SK-N-DZ (cell line): ENCODE results near the gene SHFL.

Source experiments
- DNase-seq: peaks from one replicate; pipeline ENCODE4 v3.0.0-alpha.2; 2015; ENCODE audit warnings: low spot score

The SHFL gene

GRCh38 chr19:10107817-10108367 lies 21.8 kb downstream of the SHFL start:
- DNase-seq: no peak

GRCh38 chr19:10109528-10109927 lies 23.4 kb downstream of the SHFL start:
- no peak for DNase-seq

DNA sequence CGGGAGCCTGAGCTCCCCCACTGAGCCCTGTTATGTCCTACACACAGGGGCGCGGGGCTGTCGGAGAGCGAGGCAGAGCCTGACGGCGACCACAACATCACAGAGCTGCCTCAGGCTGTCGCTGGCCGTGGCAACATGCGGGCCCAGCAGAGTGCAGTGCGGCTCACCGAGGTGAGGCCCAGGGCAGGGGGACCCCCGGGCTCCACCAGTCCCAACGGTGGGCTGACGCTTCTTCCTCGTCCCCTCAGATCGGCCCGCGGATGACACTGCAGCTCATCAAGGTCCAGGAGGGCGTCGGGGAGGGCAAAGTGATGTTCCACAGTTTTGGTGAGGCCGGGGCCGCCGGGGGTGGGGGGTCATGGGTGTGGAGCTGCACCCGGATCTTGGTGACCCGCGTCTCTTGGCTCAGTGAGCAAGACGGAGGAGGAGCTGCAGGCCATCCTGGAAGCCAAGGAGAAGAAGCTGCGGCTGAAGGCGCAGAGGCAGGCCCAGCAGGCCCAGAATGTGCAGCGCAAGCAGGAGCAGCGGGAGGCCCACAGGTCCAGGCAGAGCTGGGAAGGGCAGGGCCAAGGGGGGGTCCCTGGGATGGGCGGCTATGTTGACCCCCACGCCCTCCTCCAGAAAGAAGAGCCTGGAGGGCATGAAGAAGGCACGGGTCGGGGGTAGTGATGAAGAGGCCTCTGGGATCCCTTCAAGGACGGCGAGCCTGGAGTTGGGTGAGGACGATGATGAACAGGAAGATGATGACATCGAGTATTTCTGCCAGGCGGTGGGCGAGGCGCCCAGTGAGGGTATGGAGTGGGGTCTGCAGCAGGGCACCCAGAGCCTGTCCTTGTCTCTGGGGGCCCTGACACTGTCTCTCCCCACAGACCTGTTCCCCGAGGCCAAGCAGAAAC lies 24.2 kb downstream of the SHFL start:
- no peak for DNase-seq

DNA sequence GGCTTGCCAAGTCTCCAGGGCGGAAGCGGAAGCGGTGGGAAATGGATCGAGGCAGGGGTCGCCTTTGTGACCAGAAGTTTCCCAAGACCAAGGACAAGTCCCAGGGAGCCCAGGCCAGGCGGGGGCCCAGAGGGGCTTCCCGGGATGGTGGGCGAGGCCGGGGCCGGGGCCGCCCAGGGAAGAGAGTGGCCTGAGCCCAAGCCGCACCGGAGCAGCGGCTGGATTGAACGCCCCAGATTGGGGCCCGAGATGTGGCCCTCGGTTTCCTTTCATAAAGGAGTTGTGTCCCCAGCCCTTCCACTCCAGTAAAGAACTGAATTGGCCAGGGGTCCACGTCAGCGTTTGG lies 24.8 kb downstream of the SHFL start:
- no peak for DNase-seq

GRCh38 chr19:10111405-10111811 lies 25.3 kb downstream of the SHFL start, which contains the start of gene P2RY11:
Gene P2RY11 (plus strand): TSS chr19:10111693. CDS start chr19:10111722, 29 bp downstream.
- no peak for DNase-seq

GRCh38 chr19:10112037-10112761 lies 26.1 kb downstream of the SHFL start:
- no peak for DNase-seq

DNA sequence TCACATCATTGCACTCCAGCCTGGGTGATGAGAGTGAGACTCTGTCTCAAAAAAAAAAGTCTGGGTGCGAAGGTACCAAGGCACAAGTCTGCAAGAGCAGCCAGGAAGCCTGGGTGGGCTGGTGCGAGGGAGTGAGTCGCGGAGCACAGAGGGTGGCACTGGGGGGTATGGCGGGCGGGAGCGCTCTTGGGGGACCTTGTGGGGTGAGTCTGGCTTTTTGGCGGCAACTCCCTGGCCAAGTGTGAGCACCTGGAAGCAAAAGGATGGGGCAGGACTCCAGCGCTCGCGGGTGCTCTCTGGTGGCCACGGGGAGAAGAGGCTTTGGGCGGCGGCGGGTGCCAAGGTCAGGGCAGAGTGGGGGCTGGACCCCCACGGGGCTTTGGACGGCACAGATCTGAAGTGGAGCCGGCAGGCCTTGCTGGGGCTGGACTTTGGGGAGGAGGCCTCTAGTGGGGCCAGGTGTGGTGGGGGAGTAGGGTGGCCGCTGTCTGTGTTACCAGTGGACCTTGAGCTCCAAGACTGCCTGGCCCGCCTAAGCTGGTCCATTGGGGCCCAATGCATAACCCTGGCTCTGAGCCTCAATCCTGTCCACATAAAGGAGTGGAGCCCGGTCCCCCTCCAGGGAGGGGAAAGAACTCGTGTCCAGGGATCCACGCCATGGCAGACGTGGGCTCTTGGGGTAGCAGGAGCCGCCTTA lies 26.9 kb downstream of the SHFL start:
- DNase-seq: peak; percentile 48

GRCh38 chr19:10113592-10113963 lies 27.5 kb downstream of the SHFL start:
- DNase-seq: no peak

DNA sequence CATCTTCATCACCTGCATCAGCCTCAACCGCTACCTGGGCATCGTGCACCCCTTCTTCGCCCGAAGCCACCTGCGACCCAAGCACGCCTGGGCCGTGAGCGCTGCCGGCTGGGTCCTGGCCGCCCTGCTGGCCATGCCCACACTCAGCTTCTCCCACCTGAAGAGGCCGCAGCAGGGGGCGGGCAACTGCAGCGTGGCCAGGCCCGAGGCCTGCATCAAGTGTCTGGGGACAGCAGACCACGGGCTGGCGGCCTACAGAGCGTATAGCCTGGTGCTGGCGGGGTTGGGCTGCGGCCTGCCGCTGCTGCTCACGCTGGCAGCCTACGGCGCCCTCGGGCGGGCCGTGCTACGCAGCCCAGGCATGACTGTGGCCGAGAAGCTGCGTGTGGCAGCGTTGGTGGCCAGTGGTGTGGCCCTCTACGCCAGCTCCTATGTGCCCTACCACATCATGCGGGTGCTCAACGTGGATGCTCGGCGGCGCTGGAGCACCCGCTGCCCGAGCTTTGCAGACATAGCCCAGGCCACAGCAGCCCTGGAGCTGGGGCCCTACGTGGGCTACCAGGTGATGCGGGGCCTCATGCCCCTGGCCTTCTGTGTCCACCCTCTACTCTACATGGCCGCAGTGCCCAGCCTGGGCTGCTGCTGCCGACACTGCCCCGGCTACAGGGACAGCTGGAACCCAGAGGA lies 28.0 kb downstream of the SHFL start:
- DNase-seq: no peak

DNA sequence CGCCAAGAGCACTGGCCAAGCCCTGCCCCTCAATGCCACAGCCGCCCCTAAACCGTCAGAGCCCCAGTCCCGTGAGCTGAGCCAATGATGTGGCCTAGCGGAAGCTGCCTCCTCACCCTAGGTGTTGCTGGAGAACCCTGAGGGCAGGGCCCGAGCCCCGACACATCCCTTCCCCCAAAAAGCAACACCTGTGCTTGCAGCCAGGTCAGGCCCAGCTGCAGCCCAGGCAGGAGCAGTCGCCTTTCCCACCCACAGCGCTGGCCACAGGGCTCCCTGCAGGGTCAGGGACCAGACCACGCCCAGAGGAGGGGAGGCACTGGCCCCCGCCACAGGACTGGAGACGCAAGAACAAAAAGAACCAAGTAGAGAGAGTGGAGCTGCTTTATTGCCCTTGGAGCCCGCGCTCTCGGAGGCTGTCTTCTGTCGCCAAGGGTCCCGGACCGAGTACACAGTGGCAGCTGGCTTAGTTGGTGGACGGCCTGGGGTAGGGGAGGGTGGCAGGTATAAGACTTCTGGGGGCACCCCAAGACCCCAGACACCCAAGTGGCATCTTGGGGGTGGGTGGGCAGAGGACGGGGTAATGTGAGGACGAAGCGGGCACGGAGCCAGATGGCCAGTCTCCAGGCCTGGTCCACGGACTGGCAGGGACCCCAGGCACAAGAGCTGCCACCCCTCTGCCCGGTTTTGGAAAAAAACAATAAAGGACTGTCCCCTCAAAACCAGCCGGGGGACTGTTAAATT lies 28.7 kb downstream of the SHFL start:
- no peak for DNase-seq

GRCh38 chr19:10115392-10116084 lies 29.4 kb downstream of the SHFL start:
- no peak for DNase-seq

- DNase-seq: no peak
Measured at GRCh38 chr19:10116085-10116865, 30.2 kb downstream of the SHFL start.

- DNase-seq: no peak
Measured at GRCh38 chr19:10116866-10117616, 30.9 kb downstream of the SHFL start.

GRCh38 chr19:10118960-10119359 lies 32.8 kb downstream of the SHFL start:
- no peak for DNase-seq

- no peak for DNase-seq
Measured at GRCh38 chr19:10120538-10121189, 34.5 kb downstream of the SHFL start.

DNA sequence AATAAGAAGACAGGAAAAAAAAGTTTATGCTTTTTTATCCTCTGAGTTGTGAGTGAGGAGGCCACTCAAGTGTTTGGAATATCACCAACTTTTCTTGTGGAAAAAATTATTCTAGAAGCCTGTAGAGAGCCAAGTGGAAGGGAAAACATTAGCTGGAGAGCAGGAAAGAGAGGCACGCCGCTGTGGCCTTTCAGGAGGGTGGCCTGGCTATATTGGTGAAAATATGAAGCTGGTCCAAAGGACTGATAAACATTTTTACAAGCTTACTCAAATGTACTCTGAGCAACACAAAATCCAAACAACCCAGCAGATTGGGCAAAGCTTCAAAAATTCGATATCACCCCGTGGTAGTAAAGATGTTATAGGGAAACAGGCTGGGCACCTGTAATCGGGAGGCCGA lies 35.9 kb downstream of the SHFL start:
- no peak for DNase-seq

DNA sequence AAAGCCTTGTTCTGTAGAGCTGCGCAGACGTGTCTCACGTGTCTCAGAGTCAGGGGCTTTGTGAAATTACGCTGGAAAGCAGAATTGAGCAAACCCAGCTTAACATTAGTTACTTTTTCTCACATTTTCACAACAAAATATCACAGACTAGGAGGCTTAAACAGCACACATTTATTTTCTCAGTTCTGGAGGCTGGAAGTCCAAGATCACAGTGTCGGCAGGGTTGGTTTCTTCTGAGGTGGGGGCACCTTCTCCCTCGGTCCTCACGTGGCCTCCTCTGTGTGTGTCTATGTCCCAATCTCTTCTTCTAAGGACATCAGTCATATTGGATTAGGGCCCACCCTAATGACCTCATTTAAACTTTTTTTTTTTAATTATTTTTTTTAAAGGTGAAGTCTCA lies 38.3 kb downstream of the SHFL start:
- no peak for DNase-seq

DNA sequence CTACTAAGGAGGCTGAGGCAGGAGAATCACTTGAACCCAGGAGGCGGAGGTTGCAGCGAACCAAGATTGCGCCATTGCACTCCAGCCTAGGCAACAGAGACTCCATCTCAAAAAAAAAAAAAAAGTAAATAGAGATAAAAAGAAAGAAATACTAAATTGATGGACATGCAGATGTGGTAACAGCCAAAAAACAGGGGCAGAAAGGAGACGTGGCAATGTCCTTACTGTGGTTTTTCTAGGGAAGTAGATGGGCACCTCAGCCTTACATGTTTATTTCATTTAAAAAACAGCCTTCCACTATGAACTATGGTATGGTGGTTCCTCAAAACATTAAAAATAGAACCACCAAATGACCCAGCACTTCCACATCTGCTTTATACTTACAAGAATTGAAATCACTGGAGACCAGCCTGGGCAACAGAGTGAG lies 40.1 kb downstream of the SHFL start:
- DNase-seq: no peak
